Measurements from ENCODE around the gene MECR. TPM values are rescaled to one million over a fixed set of nuclear protein-coding genes. Genes with fewer than 3 reads are reported as not detected.

Gene MECR
- polyA plus RNA-seq, 1 experiment: 35.6 TPM

DNA sequence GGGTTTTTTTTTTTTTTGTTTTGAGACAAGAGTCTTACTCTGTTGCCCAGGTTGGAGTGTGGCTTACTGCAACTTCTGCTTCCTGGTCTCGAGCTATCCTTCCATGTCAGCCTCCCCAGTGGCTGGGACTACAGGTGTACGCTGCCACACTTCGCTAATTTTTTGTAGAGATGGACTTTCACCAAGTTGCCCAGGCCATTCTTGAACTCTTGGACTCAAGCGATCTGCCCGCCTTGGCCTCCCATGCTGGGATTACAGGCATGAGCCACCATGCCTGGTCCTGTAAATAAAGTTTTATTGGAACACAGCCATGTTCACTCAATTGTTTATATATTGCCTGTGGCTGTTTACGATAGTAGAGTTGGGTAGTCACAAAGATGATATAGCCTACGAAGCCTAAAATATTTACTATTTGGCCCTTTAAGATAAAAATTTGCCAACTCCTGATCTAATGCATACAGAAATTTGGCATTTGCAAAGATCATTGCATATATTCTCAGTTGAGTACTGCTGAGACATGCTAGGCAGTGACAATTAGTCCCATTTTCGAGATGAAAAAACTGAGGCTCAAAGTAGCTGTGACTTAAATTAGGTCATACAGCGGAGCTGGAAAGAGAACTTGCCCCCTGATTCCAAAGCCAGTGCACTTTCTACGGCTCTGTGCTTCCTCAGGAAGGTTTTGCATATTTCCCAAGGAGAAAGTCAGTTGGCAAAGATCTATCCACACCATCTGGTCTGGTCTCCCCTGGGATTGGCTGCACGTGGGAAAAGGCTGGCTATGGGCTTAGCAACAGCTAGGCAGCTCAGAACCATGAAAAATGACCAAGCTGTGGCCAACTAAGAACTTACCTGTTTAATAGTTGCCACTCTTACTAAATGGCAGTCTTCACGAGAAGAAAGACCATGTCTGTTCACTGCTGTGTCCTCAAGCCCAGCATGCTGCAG lies 19.4 kb downstream of the MECR start:
- DNase-seq (ENCODE audit: low read depth): no peak
- ChIA-PET POLR2A (no interaction called here), CTCF (interaction anchor here (0.7 to 1.0 kb wide), 3 partner anchors 9 to 351 kb away, joined by 3 to 4 read pairs (median 3); no protein-coding TSS in a partner anchor)
- Histone ChIP-seq H3K4me3 (ENCODE audit: low read depth, low read length) (no peak overlapping the region), H3K27me3 (ENCODE audit: control insufficient read depth, insufficient read depth, low read length) (no peaks in the 10 kb centered on the region), H3K36me3 (ENCODE audit: control insufficient read depth, insufficient read depth, low read length) (peaks cover 7% of the 10 kb centered on the region)
- TF ChIP-seq, protein P1, sequence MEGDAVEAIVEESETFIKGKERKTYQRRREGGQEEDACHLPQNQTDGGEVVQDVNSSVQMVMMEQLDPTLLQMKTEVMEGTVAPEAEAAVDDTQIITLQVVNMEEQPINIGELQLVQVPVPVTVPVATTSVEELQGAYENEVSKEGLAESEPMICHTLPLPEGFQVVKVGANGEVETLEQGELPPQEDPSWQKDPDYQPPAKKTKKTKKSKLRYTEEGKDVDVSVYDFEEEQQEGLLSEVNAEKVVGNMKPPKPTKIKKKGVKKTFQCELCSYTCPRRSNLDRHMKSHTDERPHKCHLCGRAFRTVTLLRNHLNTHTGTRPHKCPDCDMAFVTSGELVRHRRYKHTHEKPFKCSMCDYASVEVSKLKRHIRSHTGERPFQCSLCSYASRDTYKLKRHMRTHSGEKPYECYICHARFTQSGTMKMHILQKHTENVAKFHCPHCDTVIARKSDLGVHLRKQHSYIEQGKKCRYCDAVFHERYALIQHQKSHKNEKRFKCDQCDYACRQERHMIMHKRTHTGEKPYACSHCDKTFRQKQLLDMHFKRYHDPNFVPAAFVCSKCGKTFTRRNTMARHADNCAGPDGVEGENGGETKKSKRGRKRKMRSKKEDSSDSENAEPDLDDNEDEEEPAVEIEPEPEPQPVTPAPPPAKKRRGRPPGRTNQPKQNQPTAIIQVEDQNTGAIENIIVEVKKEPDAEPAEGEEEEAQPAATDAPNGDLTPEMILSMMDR (IDR thresholded peaks at IDR 0.05; ENCODE audit: insufficient read depth, low read depth, low read length): no peak

DNA sequence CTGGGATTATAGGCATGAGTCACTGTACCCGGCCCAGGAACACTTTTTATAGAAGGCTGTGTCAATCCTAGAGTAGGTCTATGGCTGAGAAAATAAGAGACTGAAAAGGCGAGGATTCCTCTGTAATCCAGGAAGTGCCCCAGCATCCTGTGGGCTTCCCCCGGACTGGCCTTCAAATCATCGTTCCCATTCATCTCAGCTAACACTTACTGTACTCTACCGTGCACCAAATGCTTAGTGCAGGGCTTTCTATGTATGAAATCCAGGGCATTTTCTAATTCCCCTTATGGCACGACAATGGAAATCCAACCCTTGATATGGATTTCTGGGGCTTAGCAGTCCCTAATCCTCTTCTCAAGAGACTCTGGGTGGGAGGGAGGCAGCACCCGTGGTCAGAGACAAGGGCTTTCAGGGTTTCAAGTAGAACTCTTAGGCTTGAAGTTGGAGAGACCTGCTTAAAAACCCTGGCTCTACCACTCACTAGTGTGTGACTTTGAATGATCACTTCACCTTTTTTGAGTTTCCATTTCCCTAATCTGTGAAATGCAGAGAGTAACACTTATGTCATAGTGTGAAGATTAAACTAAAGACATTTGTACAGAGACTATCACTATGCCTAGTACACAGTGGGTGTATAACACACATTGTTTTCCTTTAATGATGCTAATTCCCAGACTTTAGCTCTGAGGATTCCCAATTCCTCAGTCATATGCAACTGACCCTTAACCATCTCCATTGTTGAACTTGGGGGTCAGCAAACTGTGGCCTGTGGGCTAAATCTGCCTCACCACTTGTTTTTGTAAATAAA lies 20.3 kb downstream of the MECR start:
- H3K36me3 ChIP-seq (ENCODE audit: control insufficient read depth, insufficient read depth, low read length): peaks cover 6% of the 10 kb centered on the region
- POLR2A ChIA-PET: no interaction called here
- CTCF ChIA-PET: interaction anchor here (0.8 to 1.0 kb wide), 3 partner anchors 18 to 350 kb away, joined by 3 read pairs; no protein-coding TSS in a partner anchor
- TF ChIP-seq, protein P1 (IDR thresholded peaks at IDR 0.05; ENCODE audit: insufficient read depth, low read depth, low read length): no peak
- no peaks in the 10 kb centered on the region for H3K27me3 ChIP-seq (ENCODE audit: control insufficient read depth, insufficient read depth, low read length)
- DNase-seq (ENCODE audit: low read depth): no peak
- no peak overlapping the region for H3K4me3 ChIP-seq (ENCODE audit: low read depth, low read length)

GRCh38 chr1:29209173-29209572 lies 21.6 kb downstream of the MECR start:
- peaks cover 3% of the 10 kb centered on the region for H3K36me3 ChIP-seq (ENCODE audit: control insufficient read depth, insufficient read depth, low read length)
- ChIA-PET CTCF (interaction anchor here (0.5 to 2.8 kb wide), 3 partner anchors 50 to 335 kb away, joined by 3 to 12 read pairs (median 3); no protein-coding TSS in a partner anchor), POLR2A (no interaction called here)
- H3K4me3 ChIP-seq (ENCODE audit: low read depth, low read length): no peak overlapping the region
- TF ChIP-seq, protein P1 (IDR thresholded peaks at IDR 0.05; ENCODE audit: insufficient read depth, low read depth, low read length): no peak
- DNase-seq (ENCODE audit: low read depth): no peak
- no peaks in the 10 kb centered on the region for H3K27me3 ChIP-seq (ENCODE audit: control insufficient read depth, insufficient read depth, low read length)

DNA sequence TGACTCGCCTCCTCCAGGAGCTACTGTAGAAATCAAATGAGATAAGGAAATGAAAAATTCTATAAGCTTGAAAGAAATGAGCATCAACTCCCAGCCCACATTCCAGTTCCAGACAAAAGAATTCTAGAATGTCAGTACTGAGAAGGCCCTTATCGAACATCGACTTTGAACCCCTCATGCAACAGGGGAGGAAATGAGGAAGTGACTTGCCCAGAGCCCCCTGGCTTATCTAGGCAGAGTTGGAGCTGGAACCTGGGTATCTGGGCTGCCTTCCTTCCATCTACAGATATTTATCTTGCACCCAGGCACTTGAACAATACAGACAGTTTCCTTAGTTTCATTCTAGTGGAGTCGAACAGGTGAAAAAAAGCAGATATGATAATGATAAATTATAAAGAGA lies 22.3 kb downstream of the MECR start:
- no peak overlapping the region for H3K4me3 ChIP-seq (ENCODE audit: low read depth, low read length)
- CTCF ChIA-PET: interaction anchor here (0.7 to 2.8 kb wide), 3 partner anchors 175 to 335 kb away, joined by 3 to 12 read pairs (median 3); no protein-coding TSS in a partner anchor
- TF ChIP-seq, protein P1 (IDR thresholded peaks at IDR 0.05; ENCODE audit: insufficient read depth, low read depth, low read length): no peak
- H3K36me3 ChIP-seq (ENCODE audit: control insufficient read depth, insufficient read depth, low read length): peaks cover 2% of the 10 kb centered on the region
- DNase-seq (ENCODE audit: low read depth): no peak
- H3K27me3 ChIP-seq (ENCODE audit: control insufficient read depth, insufficient read depth, low read length): no peaks in the 10 kb centered on the region
- POLR2A ChIA-PET: interaction anchor here (0.6 kb wide), 1 partner anchor 327 kb away, joined by 3 read pairs; no protein-coding TSS in a partner anchor
